Endodermal cell (in vitro differentiated cells): ENCODE data around the gene AUTS2. TPM values are rescaled to one million over a fixed set of nuclear protein-coding genes. Genes with fewer than 3 reads are reported as not detected.

ENCODE experiments used
- DNase-seq: peaks from one replicate; pipeline ENCODE4 v3.0.0-alpha.2; 2017
- H3K27ac ChIP-seq: 2 replicates; pipeline ENCODE4 v1.5.1; 2013; ENCODE audit warnings: mild to moderate bottlenecking, low read depth, low read length, moderate library complexity
- H3K27me3 ChIP-seq: 2 replicates; pipeline ENCODE4 v1.6.1; 2013; ENCODE audit warnings: mild to moderate bottlenecking, low read length, moderate library complexity; ENCODE audit not compliant: insufficient read depth, control insufficient read depth, poor library complexity, severe bottlenecking
- H3K36me3 ChIP-seq: 2 replicates; pipeline ENCODE4 v1.7.0; 2013; ENCODE audit warnings: mild to moderate bottlenecking, low read length, moderate library complexity; ENCODE audit not compliant: control insufficient read depth, insufficient read depth
- H3K4me1 ChIP-seq: one replicate; pipeline ENCODE4 v1.7.0; 2013; ENCODE audit warnings: low read length; ENCODE audit not compliant: control insufficient read depth, insufficient read depth
- H3K4me3 ChIP-seq: 2 replicates; pipeline ENCODE4 v1.5.1; 2013; ENCODE audit warnings: mild to moderate bottlenecking, low read length, moderate library complexity
- H3K9ac ChIP-seq: 2 replicates; pipeline ENCODE4 v1.6.1; 2013; ENCODE audit warnings: mild to moderate bottlenecking, low read length, moderate library complexity; ENCODE audit not compliant: poor library complexity, severe bottlenecking; ENCODE audit errors: extremely low read depth
- H3K9me3 ChIP-seq: 2 replicates; pipeline ENCODE4 v1.6.1; 2013; ENCODE audit warnings: mild to moderate bottlenecking, low read length, moderate library complexity; ENCODE audit not compliant: control insufficient read depth
- H3K27ac Mint-ChIP-seq: 2 replicates; pipeline ENCODE4 v1.8.0; 2020; ENCODE audit warnings: mixed read lengths
- H3K27me3 Mint-ChIP-seq: 2 replicates; pipeline ENCODE4 v1.8.0; 2021; ENCODE audit warnings: mild to moderate bottlenecking, mixed read lengths; ENCODE audit not compliant: insufficient read depth
- H3K36me3 Mint-ChIP-seq: 2 replicates; pipeline ENCODE4 v1.8.0; 2020; ENCODE audit warnings: low read depth, mixed read lengths
- H3K4me1 Mint-ChIP-seq: 2 replicates; pipeline ENCODE4 v1.8.0; 2020; ENCODE audit warnings: mixed read lengths
- H3K4me3 Mint-ChIP-seq: 2 replicates; pipeline ENCODE4 v1.8.0; 2020; ENCODE audit warnings: mild to moderate bottlenecking, moderate library complexity, mixed read lengths
- H3K9me3 Mint-ChIP-seq: 2 replicates; pipeline ENCODE4 v1.8.0; 2020; ENCODE audit warnings: mild to moderate bottlenecking, mixed read lengths
- CTCF ChIP-seq: fragments of 200-600 bp; sonication (generic); conservative IDR thresholded peaks from 2 replicates; pipeline ENCODE4 v1.5.0; 2021; ENCODE audit warnings: antibody characterized with exemption, mild to moderate bottlenecking
- WGBS, 2 experiments: methylation state at CpG; one replicate each; pipeline versions ENCODE4 v1.1.5 to v1.1.7; 2013; ENCODE audit warnings: missing lambda C conversion rate in 2 of 2, mixed read lengths in 1 of 2; ENCODE audit not compliant: insufficient coverage in 1 of 2, insufficient read length in 1 of 2; 5-methylcytosine and 5-hydroxymethylcytosine counted together
- total RNA-seq, 2 donors: library from RNA; stranded (reverse); fragmentation: NEBNext Ultra II Directional in 1 of 2; extraction: Animal tissue kit (Norgen Biotek cat#: 25700) in 1 of 2; gene quantifications; 2 replicates in 1 of 2; 3 replicates in 1 of 2; pipeline ENCODE4 v1.2.1, GENCODE V29; 2021

AUTS2 gene
- total RNA-seq, 2 donors from 2014 or later = 76.8 to 106 TPM

- H3K4me1 Mint-ChIP-seq = peaks cover 39% of the 10 kb centered on the region
Measured at GRCh38 chr7:70720191-70720873, 1122.1 kb downstream of the AUTS2 start.

GRCh38 chr7:70721500-70721899 is 1123.2 kb downstream of the AUTS2 start:
- H3K4me3 ChIP-seq = no peak overlapping the region
- H3K9me3 Mint-ChIP-seq = no peaks in the 10 kb centered on the region
- H3K27me3 ChIP-seq = no peaks in the 10 kb centered on the region
- no peak for DNase-seq
- no peak overlapping the region for H3K27ac Mint-ChIP-seq
- TF ChIP-seq CTCF = no peak
- peaks cover 26% of the 10 kb centered on the region for H3K36me3 ChIP-seq
- peaks cover 14% of the 10 kb centered on the region for H3K36me3 Mint-ChIP-seq
- H3K9me3 ChIP-seq = no peaks in the 10 kb centered on the region
- H3K27ac ChIP-seq = no peak overlapping the region
- H3K4me1 ChIP-seq = peaks cover 5% of the 10 kb centered on the region
- no peaks in the 10 kb centered on the region for H3K27me3 Mint-ChIP-seq
- H3K4me3 Mint-ChIP-seq = no peak overlapping the region
- 96 to 100% methylated on average over 1 of the region's 1 CpG for WGBS, 2 experiments
- peaks cover 51% of the 10 kb centered on the region for H3K4me1 Mint-ChIP-seq
- H3K9ac ChIP-seq = no peak overlapping the region

More at GRCh38 chr7:70720191-70720873, 1122.1 kb downstream of the AUTS2 start:
- no peak overlapping the region for H3K9ac ChIP-seq
- H3K27ac Mint-ChIP-seq = no peak overlapping the region
- peaks cover 4% of the 10 kb centered on the region for H3K4me1 ChIP-seq
- peaks cover 15% of the 10 kb centered on the region for H3K36me3 Mint-ChIP-seq
- no peaks in the 10 kb centered on the region for H3K9me3 ChIP-seq
- TF ChIP-seq CTCF = peak; percentile 65
- peaks cover 31% of the 10 kb centered on the region for H3K36me3 ChIP-seq
- no peaks in the 10 kb centered on the region for H3K27me3 Mint-ChIP-seq
- H3K27me3 ChIP-seq = no peaks in the 10 kb centered on the region
- DNase-seq = peak; percentile 54
- H3K27ac ChIP-seq = no peak overlapping the region
- H3K4me3 ChIP-seq = no peak overlapping the region
- peaks cover 1% of the 10 kb centered on the region for H3K9me3 Mint-ChIP-seq
- H3K4me3 Mint-ChIP-seq = no peak overlapping the region
- 91 to 92% methylated on average over 6 of the region's 7 CpGs for WGBS, 2 experiments

GRCh38 chr7:70723339-70723738 is 1125.1 kb downstream of the AUTS2 start:
- Histone ChIP-seq H3K9me3 (no peaks in the 10 kb centered on the region), H3K4me3 (no peak overlapping the region), H3K4me1 (peaks cover 12% of the 10 kb centered on the region), H3K27ac (no peak overlapping the region), H3K36me3 (peaks cover 23% of the 10 kb centered on the region), H3K9ac (no peak overlapping the region), H3K27me3 (no peaks in the 10 kb centered on the region)
- no peak for TF ChIP-seq CTCF
- no peak for DNase-seq
- H3K36me3 Mint-ChIP-seq = peaks cover 6% of the 10 kb centered on the region
- no peak overlapping the region for H3K4me3 Mint-ChIP-seq
- no peaks in the 10 kb centered on the region for H3K9me3 Mint-ChIP-seq
- no peaks in the 10 kb centered on the region for H3K27me3 Mint-ChIP-seq
- peaks cover 51% of the 10 kb centered on the region for H3K4me1 Mint-ChIP-seq
- H3K27ac Mint-ChIP-seq = no peak overlapping the region
- WGBS, 2 experiments = 83 to 94% methylated on average over 2 to 5 of the region's 5 CpGs
